DOHH2 (cell line): ENCODE results near the gene MACROH2A2.

Experiments used
- EZH2phosphoT487 ChIP-seq: fragments of 200-600 bp; sonication (generic); IDR thresholded peaks from 2 replicates; pipeline ENCODE4 v1.6.1; 2017; ENCODE audit warnings: borderline replicate concordance, mild to moderate bottlenecking, antibody characterized with exemption, low read length, moderate library complexity, mixed read lengths
- TF ChIP-seq, protein P1 (sequence below): fragments of 200-600 bp; sonication (generic); IDR thresholded peaks from one replicate; pipeline ENCODE4 v1.5.1; 2014; ENCODE audit warnings: antibody characterized with exemption, mild to moderate bottlenecking, low read depth, low read length; ENCODE audit not compliant: poor library complexity, severe bottlenecking

DNA sequence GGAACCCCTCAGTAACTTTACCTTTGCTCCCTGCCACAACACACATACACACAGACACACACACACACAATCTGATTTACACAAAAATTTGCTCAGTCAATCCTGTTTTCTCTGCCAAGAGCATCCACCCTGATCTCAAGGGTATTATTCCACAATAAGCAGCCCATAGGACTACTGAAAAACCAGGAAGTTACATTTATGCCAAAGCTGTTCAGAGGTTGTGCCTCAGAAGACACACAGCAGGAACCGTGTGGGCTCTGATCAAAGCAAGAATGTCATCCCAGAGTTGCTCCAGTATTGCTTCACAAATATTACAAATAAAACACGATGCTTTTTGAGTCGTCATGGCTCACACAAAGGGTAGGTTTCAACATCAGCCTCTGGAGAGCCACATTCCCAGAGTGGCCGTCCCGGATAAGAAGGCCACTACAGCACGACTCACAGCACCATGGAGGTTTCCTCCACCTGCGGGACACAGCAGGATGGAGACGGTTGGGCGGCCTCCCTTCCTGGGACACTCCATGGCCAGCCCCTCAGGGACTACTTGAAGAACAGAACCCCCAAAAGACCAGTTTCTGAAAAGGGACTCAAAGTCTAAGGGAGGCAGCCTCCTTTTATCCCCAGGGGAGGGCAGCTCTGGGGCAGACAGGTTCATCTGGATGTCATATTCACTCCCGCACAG is 78.4 kb downstream of the MACROH2A2 start:
- TF ChIP-seq, protein P1, sequence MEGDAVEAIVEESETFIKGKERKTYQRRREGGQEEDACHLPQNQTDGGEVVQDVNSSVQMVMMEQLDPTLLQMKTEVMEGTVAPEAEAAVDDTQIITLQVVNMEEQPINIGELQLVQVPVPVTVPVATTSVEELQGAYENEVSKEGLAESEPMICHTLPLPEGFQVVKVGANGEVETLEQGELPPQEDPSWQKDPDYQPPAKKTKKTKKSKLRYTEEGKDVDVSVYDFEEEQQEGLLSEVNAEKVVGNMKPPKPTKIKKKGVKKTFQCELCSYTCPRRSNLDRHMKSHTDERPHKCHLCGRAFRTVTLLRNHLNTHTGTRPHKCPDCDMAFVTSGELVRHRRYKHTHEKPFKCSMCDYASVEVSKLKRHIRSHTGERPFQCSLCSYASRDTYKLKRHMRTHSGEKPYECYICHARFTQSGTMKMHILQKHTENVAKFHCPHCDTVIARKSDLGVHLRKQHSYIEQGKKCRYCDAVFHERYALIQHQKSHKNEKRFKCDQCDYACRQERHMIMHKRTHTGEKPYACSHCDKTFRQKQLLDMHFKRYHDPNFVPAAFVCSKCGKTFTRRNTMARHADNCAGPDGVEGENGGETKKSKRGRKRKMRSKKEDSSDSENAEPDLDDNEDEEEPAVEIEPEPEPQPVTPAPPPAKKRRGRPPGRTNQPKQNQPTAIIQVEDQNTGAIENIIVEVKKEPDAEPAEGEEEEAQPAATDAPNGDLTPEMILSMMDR, result no peak
- TF ChIP-seq EZH2phosphoT487, result no peak
